H1 (cell line): ENCODE data around the gene LHPP. TPM values are rescaled to one million over a fixed set of nuclear protein-coding genes. Genes with fewer than 3 reads are reported as not detected.
A peak's percentile ranks its signal among the peaks of the same experiment; 100 is the strongest.

Source experiments
- CTCF ChIA-PET: fragments of 300-600 bp; sonication (Branson Sonifier 250); formaldehyde crosslinking; loops from one replicate; lab custom pipeline; 2021; ENCODE audit not compliant: partially characterized antibody; lab: Charles Lee
- POLR2A ChIA-PET: fragments of 300-600 bp; sonication (Branson Sonifier 250); formaldehyde crosslinking; loops from one replicate; lab custom pipeline; 2021; ENCODE audit warnings: inconsistent platforms; ENCODE audit not compliant: partially characterized antibody; lab: Charles Lee
- DNase-seq, 2 experiments: peaks; one replicate each; pipeline versions ENCODE4 v3.0.0 to v3.0.0-alpha.2; 2010 to 2022; ENCODE audit warnings: low spot score in 2 of 2, low read depth in 1 of 2, mixed read lengths in 1 of 2
- FAIRE-seq: peaks from 2 replicates; lab custom pipeline; 2011; peaks lifted over from hg19 to GRCh38; lab: Jason Lieb, UNC
- H2AFZ ChIP-seq: 2 replicates; pipeline ENCODE4 v1.8.1; 2012; ENCODE audit warnings: low read length, inconsistent platforms
- H2AK5ac ChIP-seq: 2 replicates; pipeline ENCODE4 v1.6.1; 2013; ENCODE audit warnings: low read depth, low read length
- H2BK120ac ChIP-seq: replicated peaks from 2 replicates; pipeline ENCODE3; 2013; ENCODE audit warnings: low read depth, low read length, inconsistent platforms
- H2BK12ac ChIP-seq: 2 replicates; pipeline ENCODE4 v1.6.1; 2013; ENCODE audit warnings: low read depth, low read length
- H2BK15ac ChIP-seq: 2 replicates; pipeline ENCODE4 v1.6.1; 2013; ENCODE audit warnings: low read length
- H2BK20ac ChIP-seq: 2 replicates; pipeline ENCODE4 v1.6.1; 2013; ENCODE audit warnings: low read length
- H2BK5ac ChIP-seq: 2 replicates; pipeline ENCODE4 v1.6.1; 2013; ENCODE audit warnings: low read depth, low read length
- H3K14ac ChIP-seq: 2 replicates; pipeline ENCODE4 v1.6.1; 2013; ENCODE audit warnings: inconsistent platforms; ENCODE audit not compliant: insufficient read length
- H3K18ac ChIP-seq: 2 replicates; pipeline ENCODE4 v1.6.1; 2013; ENCODE audit warnings: low read length; ENCODE audit errors: extremely low read depth
- H3K23ac ChIP-seq: 2 replicates; pipeline ENCODE4 v1.6.1; 2013; ENCODE audit warnings: inconsistent platforms; ENCODE audit not compliant: insufficient read length
- H3K23me2 ChIP-seq: 2 replicates; pipeline ENCODE4 v1.6.1; 2013; ENCODE audit warnings: low read depth, low read length
- H3K27ac ChIP-seq: 2 replicates; pipeline ENCODE4 v1.6.1; 2011; ENCODE audit warnings: low read depth, low read length, inconsistent platforms
- H3K27me3 ChIP-seq, 4 experiments: replicated peaks in 1 of 4; 1 replicate in 1 of 4; 2 replicates in 3 of 4; pipeline versions ENCODE4 v1.6.1 to v1.8.1; 2011 to 2013; ENCODE audit warnings: low read length in 3 of 4, mild to moderate bottlenecking in 3 of 4, inconsistent platforms in 2 of 4, mixed read lengths in 2 of 4, moderate library complexity in 1 of 4; ENCODE audit not compliant: control insufficient read depth in 3 of 4, insufficient read depth in 3 of 4; ENCODE audit errors: extremely low read depth in 1 of 4
- H3K36me3 ChIP-seq, 4 experiments: 2 replicates each; pipeline versions ENCODE4 v1.6.1 to v1.8.1; 2011 to 2013; ENCODE audit warnings: mild to moderate bottlenecking in 4 of 4, low read length in 3 of 4, moderate library complexity in 2 of 4, control low read depth in 1 of 4, inconsistent platforms in 1 of 4; ENCODE audit not compliant: insufficient read depth in 4 of 4, control insufficient read depth in 2 of 4
- H3K4ac ChIP-seq: replicated peaks from 2 replicates; pipeline ENCODE3; 2013; ENCODE audit warnings: low read length, low read depth, mixed read lengths, inconsistent platforms; ENCODE audit not compliant: insufficient read length
- H3K4me1 ChIP-seq, 4 experiments: replicated peaks in 1 of 4; 1 replicate in 1 of 4; 2 replicates in 3 of 4; pipeline versions ENCODE4 v1.6.1 to v1.8.1; 2011 to 2013; ENCODE audit warnings: low read length in 3 of 4, inconsistent platforms in 2 of 4, mixed read lengths in 1 of 4; ENCODE audit not compliant: insufficient read depth in 4 of 4, control insufficient read depth in 3 of 4
- H3K4me2 ChIP-seq, 2 experiments: 2 replicates each; pipeline versions ENCODE4 v1.6.1 to v1.8.1; 2011 to 2013; ENCODE audit warnings: low read depth in 2 of 2, low read length in 2 of 2, control low read depth in 1 of 2, inconsistent platforms in 1 of 2, mild to moderate bottlenecking in 1 of 2; ENCODE audit not compliant: insufficient read depth in 1 of 2
- H3K4me3 ChIP-seq, 4 experiments: fragments of 200-600, 300-600 bp in 1 of 4; sonication (generic), shearing (Covaris generic), sonication (Bioruptor Twin) in 1 of 4; 2 replicates each; pipeline versions ENCODE4 v1.5.1 to v1.8.1; 2011 to 2016; ENCODE audit warnings: low read length in 4 of 4, low read depth in 3 of 4, control low read depth in 2 of 4, inconsistent platforms in 2 of 4, mild to moderate bottlenecking in 2 of 4, mixed read lengths in 1 of 4, moderate library complexity in 1 of 4; ENCODE audit not compliant: insufficient read depth in 2 of 4; ENCODE audit errors: extremely low read depth in 1 of 4
- H3K56ac ChIP-seq: replicated peaks from 2 replicates; pipeline ENCODE3; 2013; ENCODE audit warnings: low read depth, mild to moderate bottlenecking, mixed read lengths, low read length, inconsistent platforms; ENCODE audit not compliant: insufficient read length
- H3K79me1 ChIP-seq: 2 replicates; pipeline ENCODE4 v1.6.1; 2013; ENCODE audit warnings: low read depth, low read length, control low read depth
- H3K79me2 ChIP-seq, 2 experiments: 2 replicates each; pipeline versions ENCODE4 v1.6.1 to v1.8.1; 2012 to 2013; ENCODE audit warnings: low read length in 2 of 2, mild to moderate bottlenecking in 2 of 2, inconsistent platforms in 1 of 2; ENCODE audit not compliant: insufficient read depth in 2 of 2, control insufficient read depth in 1 of 2
- H3K9ac ChIP-seq, 4 experiments: replicated peaks in 1 of 4; 1 replicate in 1 of 4; 2 replicates in 3 of 4; pipeline versions ENCODE4 v1.6.1 to v1.8.1; 2011 to 2013; ENCODE audit warnings: low read depth in 3 of 4, low read length in 3 of 4, control low read depth in 2 of 4, mild to moderate bottlenecking in 2 of 4, moderate library complexity in 2 of 4, inconsistent platforms in 1 of 4; ENCODE audit errors: extremely low read depth in 1 of 4
- H3K9me3 ChIP-seq, 2 experiments: 2 replicates each; pipeline versions ENCODE4 v1.6.1 to v1.8.1; 2012 to 2013; ENCODE audit warnings: mild to moderate bottlenecking in 2 of 2, moderate library complexity in 2 of 2, control low read depth in 1 of 2, inconsistent platforms in 1 of 2, low read depth in 1 of 2, low read length in 1 of 2, mixed read lengths in 1 of 2; ENCODE audit not compliant: insufficient read depth in 2 of 2
- H4K20me1 ChIP-seq, 2 experiments: replicated peaks in 1 of 2; 2 replicates each; pipeline versions ENCODE3 to v1.8.1; 2011 to 2013; ENCODE audit warnings: inconsistent platforms in 2 of 2, low read length in 2 of 2, mild to moderate bottlenecking in 1 of 2; ENCODE audit not compliant: insufficient read depth in 2 of 2, control insufficient read depth in 1 of 2
- H4K5ac ChIP-seq: 2 replicates; pipeline ENCODE4 v1.6.1; 2013; ENCODE audit warnings: low read length, low read depth, mixed read lengths, inconsistent platforms; ENCODE audit not compliant: insufficient read length
- H4K8ac ChIP-seq: 2 replicates; pipeline ENCODE4 v1.8.0; 2013; ENCODE audit warnings: mild to moderate bottlenecking, moderate library complexity, low read length, inconsistent platforms; ENCODE audit not compliant: insufficient read depth; ENCODE audit errors: extremely low read depth
- H4K91ac ChIP-seq: replicated peaks from 2 replicates; pipeline ENCODE3; 2013; ENCODE audit warnings: low read length, mixed read lengths, inconsistent platforms; ENCODE audit not compliant: insufficient read length
- ATF2 ChIP-seq: IDR thresholded peaks from 2 replicates; pipeline ENCODE4 v1.6.1; 2012; ENCODE audit warnings: low read length, inconsistent platforms
- CBX5 ChIP-seq: fragments of 300-800, 300-1000 bp; sonication (generic); IDR thresholded peaks from 2 replicates; pipeline ENCODE4 v1.7.1; 2016; ENCODE audit warnings: antibody characterized with exemption, low read length, low read depth
- CBX8 ChIP-seq: fragments of 300-800, 300-1000 bp; sonication (generic); IDR thresholded peaks from 2 replicates; pipeline ENCODE4 v1.7.1; 2016; ENCODE audit warnings: low read depth, low read length, borderline replicate concordance
- CTBP2 ChIP-seq: IDR thresholded peaks from 2 replicates; pipeline ENCODE4 v1.7.0; 2011; ENCODE audit warnings: borderline replicate concordance, mild to moderate bottlenecking, moderate library complexity, mixed read lengths, low read length; ENCODE audit not compliant: insufficient read depth, insufficient read length
- CTCF ChIP-seq, 3 experiments: IDR thresholded peaks; 1 replicate in 2 of 3; 2 replicates in 1 of 3; pipeline versions ENCODE4 v1.5.1 to v1.6.1; 2011; ENCODE audit warnings: low read length in 3 of 3, mild to moderate bottlenecking in 3 of 3, inconsistent platforms in 2 of 3, low read depth in 1 of 3, moderate library complexity in 1 of 3; ENCODE audit not compliant: insufficient read depth in 1 of 3; ENCODE audit errors: control extremely low read depth in 1 of 3
- WGBS, 2 experiments: shearing (Covaris generic) in 1 of 2; methylation state at CpG; one replicate each; pipeline versions ENCODE4 v1.1.6 to v1.1.7; 2013 to 2015; ENCODE audit warnings: low lambda C conversion rate in 2 of 2, mixed read lengths in 2 of 2, inconsistent platforms in 1 of 2, low coverage in 1 of 2, missing lambda C conversion rate in 1 of 2; ENCODE audit not compliant: insufficient replicate concordance in 2 of 2, insufficient coverage in 1 of 2, insufficient read length in 1 of 2; ENCODE audit errors: extremely low coverage in 1 of 2, missing lambda C conversion rate in 1 of 2; 5-methylcytosine and 5-hydroxymethylcytosine counted together
- polyA plus RNA-seq, 7 experiments: library from polyadenylated mRNA; depleted of rRNA in 3 of 7; stranded (reverse) in 5 of 7; unstranded in 2 of 7; fragments of >200 nt in 5 of 7; fragments of 200-250 nt in 2 of 7; gene quantifications; 1 replicate in 5 of 7; 2 replicates in 1 of 7; 4 replicates in 1 of 7; pipeline versions ENCODE4 v1.2.1 to v1.2.3, GENCODE V29; 2011 to 2013; ENCODE audit warnings: missing spikeins in 2 of 7, mixed read lengths in 2 of 7
- total RNA-seq: library from RNA; stranded (reverse); fragmentation: NEBNext Ultra II Directional; extraction: Animal tissue kit (Norgen Biotek cat#: 25700); gene quantifications from 2 replicates; pipeline ENCODE4 v1.2.1, GENCODE V29; 2021

The LHPP gene
- total and polyA plus RNA-seq, 2 of the 8 experiments (the other 6 are each of a cell fraction or from before 2014, with no cell fraction given): 26.0 to 45.0 TPM

- H3K79me1 ChIP-seq: no peaks in the 10 kb centered on the region; the same call in 1 of the 2 replicates
- FAIRE-seq (no peak), DNase-seq (no peak)
- CTCF ChIA-PET: interaction anchor here (1.5 to 3.9 kb wide), 5 partner anchors 8 to 104 kb away, joined by 3 to 18 read pairs (median 6); no protein-coding TSS in a partner anchor
- H2AFZ ChIP-seq: no peak overlapping the region
- H2AK5ac ChIP-seq: peak overlapping the region; percentile 72; the same call in 1 of the 2 replicates
- H3K4me1 ChIP-seq: peaks cover 0 to 27% (median 15%) of the 10 kb centered on the region in 4 experiments; a peak in 6 of 7 replicates
- H3K4ac ChIP-seq: peak overlapping the region; percentile 45
- H2BK5ac ChIP-seq: peak overlapping the region; percentile 88
- H3K27me3 ChIP-seq: no peaks in the 10 kb centered on the region
- peak overlapping the region; percentile 19 for H4K8ac ChIP-seq
- no peak overlapping the region for H3K14ac ChIP-seq
- H4K5ac ChIP-seq: no peak overlapping the region
- H3K9me3 ChIP-seq: no peaks in the 10 kb centered on the region
- H2BK20ac ChIP-seq: peak overlapping the region; percentile 95; the same call in 1 of the 2 replicates
- H3K9ac ChIP-seq: no peak overlapping the region; a peak in 1 of 7 replicates
- no peak overlapping the region for H3K4me3 ChIP-seq
- H2BK15ac ChIP-seq: peak overlapping the region; percentile 72; the same call in 1 of the 2 replicates
- WGBS, 2 experiments: 90% methylated on average over 14 of the region's 14 CpGs; no CpG with 5 or more reads in 1 of the 2 experiments
- peaks cover 0 to 8% of the 10 kb centered on the region in 2 experiments for H4K20me1 ChIP-seq
- H3K56ac ChIP-seq: no peak overlapping the region
- peak overlapping the region; percentile 95 for H2BK12ac ChIP-seq
- H4K91ac ChIP-seq: peak overlapping the region; percentile 77
- H3K27ac ChIP-seq: peak overlapping the region; percentile 13; the same call in 1 of the 2 replicates
- TF ChIP-seq CTCF (IDR thresholded peaks at IDR 0.05; ENCODE audit: control extremely low read depth in 1 of 3, insufficient read depth in 1 of 3, low read depth in 1 of 3, low read length in 3 of 3) (no peak), CTBP2 (no peak), CBX5 (no peak), ATF2 (no peak), CBX8 (no peak)
- H3K36me3 ChIP-seq: no peaks in the 10 kb centered on the region
- peak overlapping the region in 1 of 2 experiments; percentile 42; a peak in 1 of 4 replicates for H3K4me2 ChIP-seq
- no peaks in the 10 kb centered on the region for H3K23me2 ChIP-seq
- peak overlapping the region; percentile 68 for H3K18ac ChIP-seq
- H3K23ac ChIP-seq: no peak overlapping the region
- peak overlapping the region; percentile 52 for H2BK120ac ChIP-seq
- H3K79me2 ChIP-seq: no peaks in the 10 kb centered on the region
- POLR2A ChIA-PET: no interaction called here
Observed at GRCh38 chr10:124651402-124651891, 189.8 kb downstream of the LHPP start.
